ENCODE measurements around the gene BRD7.

BRD7 gene

DNA sequence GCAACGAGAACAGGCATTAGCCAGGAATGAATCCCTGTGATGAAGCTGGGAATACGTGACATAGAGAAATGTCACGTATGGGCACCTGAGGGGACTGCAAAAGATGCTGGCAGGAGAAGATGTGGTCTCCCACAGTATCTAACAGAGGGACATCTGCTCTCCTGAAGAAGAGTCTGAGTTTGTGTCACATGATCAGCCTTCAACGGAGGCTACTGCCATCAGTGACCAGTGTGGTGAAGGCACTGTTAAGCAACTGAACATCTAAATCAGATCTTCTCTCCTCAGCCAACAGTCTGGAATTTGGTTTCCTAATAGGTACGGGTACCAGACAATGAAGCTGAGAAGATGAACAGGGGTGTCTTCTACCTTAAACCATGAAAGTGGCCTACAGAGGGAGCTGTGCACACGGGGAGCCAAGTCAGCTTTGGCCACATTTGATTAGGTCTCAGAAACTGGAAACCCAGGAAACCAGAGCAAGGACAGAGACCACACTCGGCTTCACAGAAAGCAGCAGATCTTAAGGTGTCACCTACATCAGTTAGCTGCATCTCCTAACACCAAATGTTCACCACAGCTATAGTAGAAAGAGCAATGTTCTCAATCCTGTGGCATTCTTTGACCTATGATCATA, 41.8 kb downstream of the BRD7 start:
- H3K27ac ChIP-seq, result no peak overlapping the region
- no peak for DNase-seq (ENCODE audit: low read depth, low spot score)

DNA sequence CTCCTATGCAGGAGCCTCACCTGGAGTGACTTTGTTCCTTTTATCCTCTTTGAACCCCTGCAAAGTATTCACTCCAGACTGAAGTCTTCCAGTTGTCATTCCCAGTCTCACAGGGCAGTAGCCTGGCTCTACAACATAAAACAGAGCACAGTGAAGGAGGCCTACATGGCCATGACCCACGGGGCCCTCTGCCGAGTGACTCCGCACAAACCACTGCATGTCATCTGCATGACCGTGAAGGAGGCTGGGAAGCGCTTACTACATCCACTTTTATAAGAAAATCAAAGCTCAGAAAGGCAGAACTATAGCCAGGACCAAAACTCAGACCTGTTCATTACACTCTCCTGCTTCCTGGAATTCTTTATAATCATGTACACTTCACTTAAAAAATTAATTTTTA, 42.5 kb downstream of the BRD7 start:
- no peak for DNase-seq (ENCODE audit: low read depth, low spot score)
- no peak overlapping the region for H3K27ac ChIP-seq

DNA sequence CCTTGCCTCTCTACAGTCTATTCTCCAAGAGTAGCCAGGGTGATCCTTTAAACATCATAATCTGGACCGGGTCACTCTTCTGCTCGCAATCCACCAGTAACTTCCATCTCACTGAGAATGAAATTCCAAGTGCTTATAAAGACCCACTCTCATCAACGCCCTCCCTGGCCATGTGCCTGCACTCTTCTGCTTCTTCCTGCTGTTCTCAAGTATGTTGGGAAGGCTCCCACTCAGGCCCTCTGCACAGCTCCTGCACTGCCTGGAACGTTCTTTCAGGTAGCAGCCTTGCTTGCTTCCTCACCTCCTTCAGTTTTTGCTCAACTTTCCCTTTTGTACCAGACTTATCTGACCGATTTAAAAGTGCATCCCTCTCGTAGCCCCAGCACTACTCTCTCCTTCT, 44.4 kb downstream of the BRD7 start:
- no peak overlapping the region for H3K27ac ChIP-seq
- no peak for DNase-seq (ENCODE audit: low read depth, low spot score)

DNA sequence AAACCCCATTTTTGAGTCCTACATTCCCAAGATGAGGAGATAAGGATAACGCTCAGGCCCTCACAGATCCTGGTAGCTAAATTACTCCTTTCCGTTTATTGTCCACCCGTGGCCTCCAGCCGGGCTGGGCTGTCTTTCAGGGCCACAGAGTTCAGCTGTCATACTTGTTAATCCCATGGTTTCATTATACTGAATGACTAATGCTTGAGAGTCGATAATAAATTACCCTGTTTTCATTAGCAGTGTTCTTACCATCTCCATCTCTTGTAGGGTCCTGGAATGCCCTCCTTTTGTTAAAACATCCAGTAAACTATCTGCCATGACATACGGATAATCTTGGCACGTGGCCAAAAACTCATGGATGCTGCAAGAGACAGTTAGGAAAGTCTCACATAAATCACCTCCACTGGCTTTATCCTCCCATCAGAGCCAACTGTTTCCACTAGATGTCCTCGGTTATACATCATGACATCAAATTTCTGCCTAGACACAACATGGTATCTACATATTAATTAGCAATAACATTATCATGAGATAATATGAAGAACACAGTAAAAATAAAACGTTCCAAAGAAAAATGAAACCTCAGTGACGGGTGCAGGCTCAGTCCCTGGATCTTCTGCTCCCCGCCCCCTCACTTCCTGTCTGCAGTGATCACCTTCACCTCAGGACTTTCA, 45.3 kb downstream of the BRD7 start:
- H3K27ac ChIP-seq, result no peak overlapping the region
- DNase-seq (ENCODE audit: low read depth, low spot score), result no peak

DNA sequence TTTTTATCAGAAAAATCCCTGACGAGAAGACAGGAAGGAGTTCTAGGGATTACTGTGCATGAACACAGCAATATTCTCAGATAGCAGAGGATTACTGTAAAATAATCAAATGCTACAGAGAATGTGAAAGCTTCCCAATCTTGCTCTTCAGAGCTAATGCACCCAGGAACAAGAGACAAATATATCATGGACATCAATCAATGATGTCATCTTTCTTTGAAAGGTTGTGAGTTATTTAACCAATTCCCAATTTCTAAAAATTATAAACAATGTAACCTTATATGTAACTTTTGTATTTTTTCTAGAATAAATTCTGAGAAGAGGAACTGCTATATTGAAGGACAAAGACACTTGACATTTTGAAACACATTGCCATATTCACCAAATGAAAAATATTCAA, 46.5 kb downstream of the BRD7 start:
- H3K27ac ChIP-seq, result no peak overlapping the region
- no peak for DNase-seq (ENCODE audit: low read depth, low spot score)

DNA sequence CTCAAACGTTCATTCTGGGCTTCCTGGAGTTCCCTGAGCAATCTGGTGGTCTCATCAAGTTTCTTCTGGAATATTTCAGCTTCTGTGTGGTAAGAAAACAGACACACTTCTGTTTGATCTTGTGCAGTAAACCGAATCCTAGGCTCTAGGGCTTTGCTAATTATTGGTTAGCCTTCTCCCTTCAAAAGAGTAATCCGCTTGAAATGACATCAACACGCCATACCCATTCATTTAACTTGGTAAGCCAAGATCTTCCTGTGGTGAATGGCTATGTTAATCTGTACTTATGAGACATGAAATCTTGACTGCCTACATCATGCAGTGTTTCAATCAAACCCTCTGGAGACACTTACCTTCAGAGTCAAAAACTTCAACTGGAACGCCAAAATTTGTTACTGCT, 48.5 kb downstream of the BRD7 start:
- no peak for DNase-seq (ENCODE audit: low read depth, low spot score)
- H3K27ac ChIP-seq, result no peak overlapping the region

DNA sequence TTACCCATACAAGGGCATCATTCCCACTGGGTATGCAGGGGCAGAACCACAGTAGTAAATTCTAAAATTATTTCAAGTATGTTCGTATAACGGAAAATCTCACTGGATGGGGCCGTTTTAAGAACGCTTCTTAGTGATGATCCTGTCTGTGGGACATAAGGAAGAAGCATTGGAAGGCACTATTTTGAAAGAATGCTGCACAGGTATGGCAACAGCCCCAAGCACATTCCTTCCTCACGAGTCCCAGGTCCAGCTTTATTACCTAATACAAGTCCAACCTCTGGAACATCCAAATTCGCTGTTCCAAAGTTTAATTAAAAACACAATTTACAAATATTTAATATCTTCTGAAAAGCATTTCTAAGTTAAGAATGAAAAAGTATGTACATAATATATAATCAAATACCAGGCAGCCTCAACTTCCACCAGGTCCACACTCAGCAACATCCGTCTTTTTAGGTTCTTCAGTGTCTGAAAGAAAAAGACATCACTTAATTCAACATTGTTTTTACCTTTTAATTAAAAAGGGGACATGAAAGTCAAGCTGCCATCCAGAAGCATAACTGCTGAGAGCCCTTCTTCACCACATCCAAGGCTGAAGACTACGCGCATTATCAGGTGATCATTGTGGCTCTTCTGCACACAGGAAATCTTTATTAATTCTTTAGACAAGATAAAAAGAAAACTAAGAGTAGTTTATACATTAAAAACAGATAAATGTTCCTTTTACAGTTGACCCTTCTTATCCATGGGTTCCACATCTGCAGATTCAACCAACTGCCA, 49.8 kb downstream of the BRD7 start:
- H3K27ac ChIP-seq, result no peak overlapping the region
- no peak for DNase-seq (ENCODE audit: low read depth, low spot score)

DNA sequence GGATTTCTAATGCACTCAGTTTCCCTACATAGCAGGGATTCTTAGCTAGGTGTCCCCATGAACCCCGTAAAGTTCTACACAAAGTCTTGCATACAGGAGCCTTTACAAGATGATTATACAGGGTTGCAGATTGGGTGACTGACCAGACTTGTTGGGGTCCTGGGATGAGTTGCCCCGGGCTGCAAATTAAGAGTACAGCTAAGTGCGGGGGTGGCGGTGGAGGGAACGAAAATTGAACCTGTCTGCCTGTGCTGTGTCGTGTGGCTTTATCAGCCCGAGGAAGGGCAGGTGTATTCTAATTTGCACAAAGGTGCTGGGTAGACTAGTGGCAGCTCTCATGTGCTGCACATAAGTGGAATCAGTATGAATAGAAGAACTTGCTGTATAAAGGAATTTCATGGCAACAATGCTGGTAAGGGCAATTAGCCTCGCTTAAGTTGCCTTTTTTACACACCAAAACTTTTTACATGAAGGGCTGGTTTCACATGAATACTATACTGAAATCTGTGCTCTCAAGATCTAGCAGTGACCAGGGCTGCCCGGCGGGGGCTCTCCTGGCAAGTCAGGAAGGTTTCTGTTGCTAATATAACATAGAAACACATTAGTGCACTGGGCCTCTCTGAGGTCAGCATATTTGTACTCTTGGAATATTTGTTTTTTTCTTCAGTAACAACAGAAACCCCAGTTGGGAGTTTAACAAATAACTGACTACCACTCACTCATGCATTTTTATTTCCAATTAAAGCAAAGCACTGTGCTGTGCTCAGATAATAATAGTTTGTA, 51.7 kb downstream of the BRD7 start:
- H3K27ac ChIP-seq, result no peak overlapping the region
- DNase-seq (ENCODE audit: low read depth, low spot score), result no peak

DNA sequence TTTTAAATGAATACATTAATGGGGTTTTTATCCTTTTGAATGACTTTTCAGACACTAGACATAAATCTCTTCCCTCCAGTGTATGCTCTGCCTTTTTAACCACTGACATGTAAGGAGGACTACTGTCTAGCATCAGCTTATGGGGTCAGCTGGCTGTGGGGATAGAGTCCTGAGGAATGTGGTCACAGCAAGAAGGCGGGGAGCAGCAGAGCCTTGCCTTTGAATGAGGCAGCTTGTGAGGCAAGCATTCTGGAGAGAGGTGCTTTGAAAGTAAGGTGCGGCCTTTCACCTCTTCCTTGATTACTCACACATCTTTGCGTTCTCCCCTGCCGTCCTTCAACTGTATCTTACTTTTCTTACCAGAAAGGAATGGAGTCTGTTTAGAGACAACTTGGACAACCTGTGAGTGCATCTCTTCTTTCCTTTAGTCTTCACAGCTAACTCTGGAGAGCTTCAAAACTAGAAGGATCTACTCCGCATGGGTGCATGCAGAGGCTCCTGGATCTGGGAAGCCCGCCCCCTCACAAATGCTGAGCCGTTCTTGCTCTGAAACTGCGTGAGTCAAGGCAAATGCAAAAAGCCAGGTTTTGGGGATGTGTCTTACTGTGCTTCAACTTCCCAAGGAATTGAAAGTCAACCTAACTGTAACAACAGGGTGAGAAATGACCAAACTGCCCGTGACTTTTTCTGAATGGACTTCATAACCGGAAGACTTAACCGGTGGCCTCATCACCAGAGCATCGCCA, 52.5 kb downstream of the BRD7 start:
- DNase-seq (ENCODE audit: low read depth, low spot score), result no peak
- H3K27ac ChIP-seq, result no peak overlapping the region

DNA sequence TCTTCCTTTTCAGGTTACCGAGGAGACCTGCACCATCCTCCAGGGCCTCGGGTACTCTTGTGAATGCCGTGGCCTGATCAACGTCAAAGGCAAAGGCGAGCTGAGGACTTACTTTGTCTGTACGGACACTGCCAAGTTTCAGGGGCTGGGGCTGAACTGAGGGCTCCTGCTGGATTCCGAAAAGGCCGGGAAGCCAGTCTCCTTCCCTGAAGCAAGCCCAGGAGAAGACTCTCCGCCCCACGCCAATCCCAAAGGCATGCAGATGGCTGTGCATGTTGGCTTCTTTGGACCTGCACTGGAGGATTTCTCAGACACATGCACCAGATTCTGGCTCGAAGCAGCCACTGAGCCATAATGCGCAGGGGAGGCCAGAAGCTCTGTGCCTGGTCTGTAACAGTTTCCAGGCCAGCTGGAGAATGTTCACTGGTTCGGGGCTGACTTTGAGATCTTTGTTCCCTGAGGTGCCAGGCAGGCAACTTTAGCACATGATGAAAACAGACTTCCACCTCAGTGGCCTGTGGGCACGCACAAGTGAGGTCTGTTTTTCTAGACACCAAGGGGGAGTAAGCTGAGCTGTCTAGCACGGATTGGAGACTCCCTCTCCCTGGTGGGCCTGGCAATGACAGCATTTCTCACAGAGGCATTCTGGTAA, 53.3 kb downstream of the BRD7 start:
- DNase-seq (ENCODE audit: low read depth, low spot score), result no peak
- H3K27ac ChIP-seq, result no peak overlapping the region

DNA sequence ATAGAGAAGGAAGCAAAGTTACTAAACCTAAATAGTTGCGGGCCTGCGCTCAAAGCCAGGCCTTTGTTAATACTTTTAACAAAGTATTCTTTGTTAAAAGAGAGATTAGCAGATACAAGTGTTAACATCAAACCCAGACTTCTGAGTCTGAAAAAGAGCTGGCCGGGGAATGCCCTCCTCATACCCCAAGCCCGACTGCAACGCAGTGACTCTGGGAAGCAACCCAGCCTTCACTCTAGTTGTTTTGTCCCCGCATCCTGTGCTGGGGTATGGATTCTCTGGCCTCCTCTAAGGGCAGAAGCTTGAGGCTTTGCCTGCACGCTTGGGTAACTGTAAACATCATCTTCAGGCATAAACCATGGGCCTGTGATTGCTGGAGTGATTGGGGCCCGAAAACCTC, 54.1 kb downstream of the BRD7 start:
- DNase-seq (ENCODE audit: low read depth, low spot score), result no peak
- no peak overlapping the region for H3K27ac ChIP-seq

DNA sequence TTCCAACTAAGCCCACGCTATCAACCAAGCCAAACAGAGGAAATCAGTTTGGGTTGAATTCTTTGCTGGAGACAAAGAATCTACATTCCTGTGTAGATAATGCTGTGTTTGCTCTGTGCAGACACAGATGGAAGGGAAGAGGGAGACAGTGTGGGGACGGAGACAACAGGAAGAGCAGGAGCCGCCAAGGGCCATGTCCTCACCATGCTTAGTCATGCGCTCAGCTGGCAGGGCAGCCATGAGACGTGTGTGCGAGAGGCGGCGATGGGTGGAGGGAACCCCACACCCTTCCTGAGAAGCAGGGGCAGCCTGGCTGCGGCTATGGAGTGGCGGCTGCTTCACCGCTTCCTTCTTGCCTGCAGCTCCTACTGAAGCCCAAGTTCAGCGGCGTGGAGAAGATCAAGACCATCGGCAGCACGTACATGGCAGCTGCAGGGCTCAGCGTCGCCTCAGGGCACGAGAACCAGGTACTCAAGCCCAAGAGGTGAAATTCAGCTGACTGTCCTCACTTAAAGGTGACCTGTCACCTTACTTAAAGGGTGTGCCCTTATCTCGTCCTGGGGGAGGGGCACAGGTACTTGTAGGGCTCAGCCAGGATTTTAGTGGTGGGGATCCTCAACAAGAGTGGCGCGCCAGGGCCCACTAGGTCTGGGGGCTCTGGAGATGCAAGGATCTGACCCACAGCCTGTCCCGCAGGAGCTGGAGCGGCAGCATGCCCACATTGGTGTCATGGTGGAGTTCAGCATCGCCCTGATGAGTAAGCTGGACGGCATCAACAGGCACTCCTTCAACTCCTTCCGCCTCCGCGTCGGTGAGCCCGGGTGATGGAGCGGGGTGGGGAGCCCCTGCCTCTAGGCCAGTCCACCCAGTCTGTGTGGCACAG, 55.0 kb downstream of the BRD7 start:
- no peak for DNase-seq (ENCODE audit: low read depth, low spot score)
- H3K27ac ChIP-seq, result no peak overlapping the region

DNA sequence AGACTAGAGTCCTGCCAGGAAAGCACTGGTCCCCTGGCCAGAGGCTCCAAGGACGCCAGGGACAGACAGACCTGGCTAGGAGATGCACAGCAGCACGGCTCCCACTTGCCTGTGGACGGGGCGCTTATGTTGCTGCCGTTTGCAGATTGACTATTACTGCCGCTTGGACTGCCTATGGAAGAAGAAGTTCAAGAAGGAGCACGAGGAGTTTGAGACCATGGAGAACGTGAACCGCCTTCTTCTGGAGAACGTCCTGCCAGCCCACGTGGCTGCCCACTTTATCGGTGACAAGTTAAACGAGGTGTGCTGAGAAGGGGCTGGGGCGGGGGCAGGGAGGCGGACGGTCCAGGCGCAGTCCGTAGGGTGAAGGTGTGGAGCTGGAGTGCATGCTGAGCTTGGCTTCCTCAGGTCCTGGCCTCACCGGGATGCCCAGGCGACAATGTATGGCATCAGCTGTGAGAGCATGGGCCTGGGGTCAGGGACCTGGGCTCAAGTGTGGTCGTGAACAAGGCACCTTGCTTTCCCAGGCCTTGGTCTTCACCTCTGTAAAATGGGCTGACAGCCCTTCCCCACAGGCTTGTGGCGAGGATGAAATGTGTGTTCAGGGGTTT, 56.8 kb downstream of the BRD7 start:
- no peak for DNase-seq (ENCODE audit: low read depth, low spot score)
- no peak overlapping the region for H3K27ac ChIP-seq

DNA sequence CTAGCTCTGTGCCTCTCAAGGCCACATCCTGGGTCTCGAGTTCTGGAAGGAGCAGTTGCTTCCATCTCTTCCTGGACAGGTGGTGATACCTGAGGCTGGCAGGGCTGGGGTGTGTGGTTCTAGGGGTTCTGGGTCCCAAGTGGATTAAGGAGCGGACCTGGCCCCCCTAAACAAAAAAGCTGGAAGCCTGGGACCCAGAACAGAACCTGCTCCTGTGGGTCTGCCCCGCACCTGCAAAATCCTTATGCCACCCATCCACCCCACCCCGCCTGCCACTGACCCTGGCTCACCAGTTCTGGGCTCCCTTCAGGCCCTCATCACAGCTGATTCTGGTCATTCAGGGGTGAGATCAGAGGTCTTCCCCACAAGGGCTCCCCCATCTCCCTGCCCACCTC, 57.7 kb downstream of the BRD7 start:
- H3K27ac ChIP-seq, result no peak overlapping the region
- DNase-seq (ENCODE audit: low read depth, low spot score), result no peak

DNA sequence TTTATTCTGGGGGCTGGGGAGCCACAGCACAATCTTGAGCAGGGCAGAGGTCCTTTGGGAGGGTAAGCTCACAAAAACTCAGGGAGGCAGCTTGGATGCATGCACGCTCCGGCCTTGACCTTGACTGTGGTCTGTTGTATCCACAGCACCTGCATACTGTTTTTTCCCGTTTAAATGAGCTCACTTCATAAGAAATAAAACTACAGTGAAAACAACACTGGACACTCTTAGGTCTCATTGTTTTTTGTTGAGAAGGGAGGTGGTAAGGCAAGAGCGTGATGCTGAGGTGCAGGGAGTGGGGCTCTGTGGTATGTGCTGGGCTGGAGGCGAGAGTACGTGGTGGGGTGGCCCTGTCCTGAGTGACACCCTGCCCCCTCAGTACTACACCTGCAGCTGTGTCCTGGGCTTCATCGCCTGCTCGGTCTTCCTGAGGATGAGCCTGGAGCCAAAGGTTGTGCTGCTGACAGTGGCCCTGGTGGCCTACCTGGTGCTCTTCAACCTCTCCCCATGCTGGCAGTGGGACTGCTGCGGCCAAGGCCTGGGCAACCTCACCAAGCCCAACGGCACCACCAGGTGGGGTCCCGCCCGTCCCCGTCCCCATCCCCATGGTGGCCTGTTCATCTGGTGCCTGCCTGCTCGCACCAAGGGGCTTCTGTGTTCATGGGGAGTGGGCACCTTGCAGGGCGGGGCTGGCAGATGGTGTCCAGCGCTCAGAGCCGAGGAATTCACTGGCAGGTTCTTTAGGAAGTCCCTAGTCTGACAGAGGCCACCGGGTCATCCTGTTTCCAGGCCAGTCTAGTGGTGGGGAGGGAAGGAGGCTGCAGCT, 58.3 kb downstream of the BRD7 start:
- DNase-seq (ENCODE audit: low read depth, low spot score), result no peak
- H3K27ac ChIP-seq, result no peak overlapping the region

DNA sequence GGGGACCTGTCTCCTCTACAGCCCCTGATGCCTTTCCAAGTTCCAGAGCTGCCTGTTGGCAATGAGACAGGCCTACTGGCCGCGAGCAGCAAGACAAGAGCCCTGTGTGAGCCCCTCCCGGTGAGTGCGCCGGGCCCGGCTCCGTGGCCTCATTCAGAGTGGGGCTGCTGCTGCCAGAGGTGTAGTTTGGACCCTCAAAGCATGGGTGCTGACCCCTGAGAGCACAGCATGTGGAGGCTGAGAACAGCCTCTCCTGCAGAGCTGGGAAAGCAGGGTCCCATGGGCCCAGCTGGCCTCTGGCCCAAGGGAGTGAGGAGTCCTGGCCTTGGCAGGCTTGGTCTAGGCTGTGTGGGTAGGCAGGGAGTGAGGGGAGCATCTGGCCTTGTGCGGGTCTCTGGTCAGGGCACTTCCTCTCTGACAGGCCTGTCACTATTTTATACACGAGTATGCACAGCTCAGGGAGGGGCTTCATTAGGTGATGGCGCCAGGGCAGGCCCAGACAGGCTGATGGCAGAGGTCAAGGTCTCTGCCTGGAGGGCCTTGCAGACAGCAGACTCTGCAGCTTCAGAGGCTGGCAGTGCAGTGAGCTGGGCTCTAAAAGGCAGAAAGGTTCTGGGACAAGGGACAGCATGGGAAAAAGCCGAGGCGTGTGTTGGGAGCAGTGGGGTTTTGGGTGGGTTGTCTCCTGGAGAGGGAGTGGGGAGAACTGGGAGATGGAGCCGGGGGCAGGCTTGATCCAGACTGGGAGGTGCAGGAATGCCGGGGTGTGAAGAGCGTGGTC, 59.1 kb downstream of the BRD7 start:
- DNase-seq (ENCODE audit: low read depth, low spot score), result no peak

DNA sequence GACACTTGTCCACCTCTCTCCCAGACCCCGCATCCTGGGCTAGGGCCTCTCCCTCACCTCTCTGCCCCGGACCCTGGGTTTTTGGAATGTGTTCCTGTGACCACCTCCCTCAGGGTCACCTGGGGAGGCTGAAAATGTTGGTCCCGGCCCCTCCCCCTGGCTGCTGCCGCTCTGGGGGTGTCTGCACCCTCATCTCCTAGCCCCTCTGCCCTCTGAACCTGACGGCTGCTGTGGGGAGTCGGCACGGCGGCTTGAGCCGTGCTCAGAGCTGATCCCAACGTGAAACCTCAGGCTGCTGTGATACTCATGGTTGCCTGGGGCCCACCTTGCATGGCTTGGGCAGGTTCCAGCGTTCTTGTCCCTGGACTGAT, 59.6 kb downstream of the BRD7 start:
- no peak for DNase-seq (ENCODE audit: low read depth, low spot score)
- no peak overlapping the region for H3K27ac ChIP-seq

More for the DNA sequence above, 59.1 kb downstream of the BRD7 start:
- no peak overlapping the region for H3K27ac ChIP-seq

Data from epithelial cell of prostate (primary cell).